Mesothelial cell of epicardium (in vitro differentiated cells): ENCODE data around the gene SMOC2. TPM values are rescaled to one million over a fixed set of nuclear protein-coding genes. Genes with fewer than 3 reads are reported as not detected.

Source experiments
- DNase-seq, 2 experiments: peaks; one replicate each; pipeline ENCODE4 v3.0.0; 2021; ENCODE audit warnings: low spot score in 2 of 2; ENCODE audit not compliant: unreplicated experiment in 2 of 2
- H3K27ac Mint-ChIP-seq: 2 replicates; pipeline ENCODE4 v1.8.0; 2021; ENCODE audit warnings: mixed read lengths
- H3K27me3 Mint-ChIP-seq: 2 replicates; pipeline ENCODE4 v1.8.0; 2021; ENCODE audit warnings: low read depth, mixed read lengths
- H3K36me3 Mint-ChIP-seq: 2 replicates; pipeline ENCODE4 v1.8.0; 2021; ENCODE audit warnings: mixed read lengths
- H3K4me1 Mint-ChIP-seq: 2 replicates; pipeline ENCODE4 v1.8.0; 2021; ENCODE audit warnings: mixed read lengths
- H3K4me3 Mint-ChIP-seq: 2 replicates; pipeline ENCODE4 v1.8.0; 2021; ENCODE audit warnings: mild to moderate bottlenecking, moderate library complexity, mixed read lengths
- H3K9me3 Mint-ChIP-seq: 2 replicates; pipeline ENCODE4 v1.8.0; 2021; ENCODE audit warnings: mixed read lengths
- CTCF ChIP-seq: fragments of 200-600 bp; sonication (generic); IDR thresholded peaks from one replicate; pipeline ENCODE4 v1.5.0; 2021; ENCODE audit warnings: antibody characterized with exemption; ENCODE audit not compliant: unreplicated experiment
- total RNA-seq: library from RNA; stranded (reverse); gene quantifications from 3 replicates; pipeline ENCODE4 v1.2.1, GENCODE V29; 2021

SMOC2 gene
- total RNA-seq, 1 donor from 2014 or later = 4.4 TPM

- TF ChIP-seq CTCF = no peak
- Mint-ChIP-seq H3K4me1 (peaks cover 2% of the 10 kb centered on the region), H3K36me3 (no peaks in the 10 kb centered on the region), H3K4me3 (no peak overlapping the region), H3K9me3 (no peaks in the 10 kb centered on the region), H3K27me3 (peaks cover 12% of the 10 kb centered on the region), H3K27ac (no peak overlapping the region)
- DNase-seq = no peak
These were observed 158.9 kb downstream of the SMOC2 start for GRCh38 chr6:168599769-168600330.

GRCh38 chr6:168600381-168600780, 159.4 kb downstream of the SMOC2 start:
- Mint-ChIP-seq H3K27me3 (peaks cover 12% of the 10 kb centered on the region), H3K27ac (no peak overlapping the region), H3K9me3 (no peaks in the 10 kb centered on the region), H3K36me3 (no peaks in the 10 kb centered on the region), H3K4me1 (peaks cover 2% of the 10 kb centered on the region), H3K4me3 (no peak overlapping the region)
- TF ChIP-seq CTCF = no peak
- no peak for DNase-seq

GRCh38 chr6:168601111-168601510, 160.1 kb downstream of the SMOC2 start:
- no peak overlapping the region for H3K4me3 Mint-ChIP-seq
- no peak overlapping the region for H3K27ac Mint-ChIP-seq
- H3K9me3 Mint-ChIP-seq = no peaks in the 10 kb centered on the region
- peaks cover 2% of the 10 kb centered on the region for H3K4me1 Mint-ChIP-seq
- DNase-seq = no peak
- no peak for TF ChIP-seq CTCF
- H3K36me3 Mint-ChIP-seq = no peaks in the 10 kb centered on the region
- peaks cover 12% of the 10 kb centered on the region for H3K27me3 Mint-ChIP-seq

GRCh38 chr6:168601546-168601945, 160.6 kb downstream of the SMOC2 start:
- H3K27ac Mint-ChIP-seq = no peak overlapping the region
- H3K4me3 Mint-ChIP-seq = no peak overlapping the region
- no peak for DNase-seq
- no peak for TF ChIP-seq CTCF
- no peaks in the 10 kb centered on the region for H3K9me3 Mint-ChIP-seq
- no peaks in the 10 kb centered on the region for H3K36me3 Mint-ChIP-seq
- peaks cover 11% of the 10 kb centered on the region for H3K27me3 Mint-ChIP-seq
- H3K4me1 Mint-ChIP-seq = peaks cover 2% of the 10 kb centered on the region

GRCh38 chr6:168602576-168602975, 161.6 kb downstream of the SMOC2 start:
- no peak for TF ChIP-seq CTCF
- Mint-ChIP-seq H3K27ac (no peak overlapping the region), H3K4me1 (peaks cover 5% of the 10 kb centered on the region), H3K27me3 (peaks cover 5% of the 10 kb centered on the region), H3K4me3 (no peak overlapping the region), H3K36me3 (no peaks in the 10 kb centered on the region), H3K9me3 (no peaks in the 10 kb centered on the region)
- DNase-seq = no peak

- no peaks in the 10 kb centered on the region for H3K36me3 Mint-ChIP-seq
- TF ChIP-seq CTCF = no peak
- H3K27me3 Mint-ChIP-seq = no peaks in the 10 kb centered on the region
- no peak for DNase-seq
- H3K27ac Mint-ChIP-seq = no peak overlapping the region
- peaks cover 10% of the 10 kb centered on the region for H3K4me1 Mint-ChIP-seq
- H3K9me3 Mint-ChIP-seq = no peaks in the 10 kb centered on the region
- H3K4me3 Mint-ChIP-seq = no peak overlapping the region
These were observed 162.2 kb downstream of the SMOC2 start for GRCh38 chr6:168603234-168603633.
